ENCODE results near the gene PPP1R14D.

PPP1R14D gene

DNA sequence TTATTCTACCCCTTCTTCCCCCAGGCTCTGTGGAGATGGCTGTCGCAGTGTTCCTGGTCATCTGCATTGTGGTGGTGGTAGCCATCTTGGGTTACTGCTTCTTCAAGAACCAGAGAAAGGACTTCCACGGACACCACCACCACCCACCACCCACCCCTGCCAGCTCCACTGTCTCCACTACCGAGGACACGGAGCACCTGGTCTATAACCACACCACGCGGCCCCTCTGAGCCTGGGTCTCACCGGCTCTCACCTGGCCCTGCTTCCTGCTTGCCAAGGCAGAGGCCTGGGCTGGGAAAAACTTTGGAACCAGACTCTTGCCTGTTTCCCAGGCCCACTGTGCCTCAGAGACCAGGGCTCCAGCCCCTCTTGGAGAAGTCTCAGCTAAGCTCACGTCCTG, 28.2 kb upstream of the PPP1R14D start:
- Histone ChIP-seq H3K9ac (ENCODE audit: insufficient read length) (no peak overlapping the region), H3K27ac (no peak overlapping the region), H3K4me3 (no peak overlapping the region), H3K36me3 (ENCODE audit: insufficient read depth, low read length) (no peaks in the 10 kb centered on the region), H3K9me3 (ENCODE audit: low read depth, low read length) (no peaks in the 10 kb centered on the region)
- DNase-seq (ENCODE audit: low read depth, low spot score) = no peak
- TF ChIP-seq FOXP2 (optimal IDR thresholded peaks at IDR 0.05; ENCODE audit: control extremely low read depth, extremely low read length, insufficient read depth) (no peak), EZH2 (IDR thresholded peaks at IDR 0.05) (no peak), POLR2AphosphoS5 (IDR thresholded peaks at IDR 0.05; ENCODE audit: borderline replicate concordance, low read depth, low read length) (no peak)

DNA sequence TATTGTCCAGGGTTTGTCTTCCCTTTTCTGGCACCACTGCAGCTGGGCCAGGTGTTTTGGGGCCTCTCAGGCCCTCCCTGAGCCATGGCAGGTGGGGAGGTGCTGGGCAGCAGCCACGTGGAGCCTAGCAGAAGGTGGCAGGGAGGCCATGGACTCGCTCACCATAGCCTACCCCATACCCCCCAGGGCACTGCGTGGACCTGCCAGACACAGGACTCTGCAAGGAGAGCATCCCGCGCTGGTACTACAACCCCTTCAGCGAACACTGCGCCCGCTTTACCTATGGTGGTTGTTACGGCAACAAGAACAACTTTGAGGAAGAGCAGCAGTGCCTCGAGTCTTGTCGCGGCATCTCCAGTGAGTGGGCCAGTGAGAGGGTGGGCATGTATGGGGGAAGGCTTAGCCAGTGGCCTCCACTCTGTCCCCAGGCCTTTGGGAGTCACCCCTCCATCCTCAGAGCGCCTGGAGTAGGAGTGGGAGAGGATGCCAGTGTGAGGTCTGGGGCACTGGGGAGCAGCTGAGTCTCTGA, 27.3 kb upstream of the PPP1R14D start:
- no peak for DNase-seq (ENCODE audit: low read depth, low spot score)
- Histone ChIP-seq H3K9ac (ENCODE audit: insufficient read length) (no peak overlapping the region), H3K9me3 (ENCODE audit: low read depth, low read length) (no peaks in the 10 kb centered on the region), H3K4me3 (no peak overlapping the region), H3K36me3 (ENCODE audit: insufficient read depth, low read length) (no peaks in the 10 kb centered on the region), H3K27ac (no peak overlapping the region)
- TF ChIP-seq POLR2AphosphoS5 (IDR thresholded peaks at IDR 0.05; ENCODE audit: borderline replicate concordance, low read depth, low read length) (no peak), EZH2 (IDR thresholded peaks at IDR 0.05) (no peak), FOXP2 (optimal IDR thresholded peaks at IDR 0.05; ENCODE audit: control extremely low read depth, extremely low read length, insufficient read depth) (no peak)

GRCh38 chr15:40854161-40854560, 25.7 kb upstream of the PPP1R14D start:
- Histone ChIP-seq H3K27ac (no peak overlapping the region), H3K9ac (ENCODE audit: insufficient read length) (no peak overlapping the region), H3K9me3 (ENCODE audit: low read depth, low read length) (no peaks in the 10 kb centered on the region), H3K36me3 (ENCODE audit: insufficient read depth, low read length) (no peaks in the 10 kb centered on the region), H3K4me3 (no peak overlapping the region)
- DNase-seq (ENCODE audit: low read depth, low spot score) = no peak
- TF ChIP-seq FOXP2 (optimal IDR thresholded peaks at IDR 0.05; ENCODE audit: control extremely low read depth, extremely low read length, insufficient read depth) (no peak), POLR2AphosphoS5 (IDR thresholded peaks at IDR 0.05; ENCODE audit: borderline replicate concordance, low read depth, low read length) (no peak), EZH2 (IDR thresholded peaks at IDR 0.05) (no peak)

DNA sequence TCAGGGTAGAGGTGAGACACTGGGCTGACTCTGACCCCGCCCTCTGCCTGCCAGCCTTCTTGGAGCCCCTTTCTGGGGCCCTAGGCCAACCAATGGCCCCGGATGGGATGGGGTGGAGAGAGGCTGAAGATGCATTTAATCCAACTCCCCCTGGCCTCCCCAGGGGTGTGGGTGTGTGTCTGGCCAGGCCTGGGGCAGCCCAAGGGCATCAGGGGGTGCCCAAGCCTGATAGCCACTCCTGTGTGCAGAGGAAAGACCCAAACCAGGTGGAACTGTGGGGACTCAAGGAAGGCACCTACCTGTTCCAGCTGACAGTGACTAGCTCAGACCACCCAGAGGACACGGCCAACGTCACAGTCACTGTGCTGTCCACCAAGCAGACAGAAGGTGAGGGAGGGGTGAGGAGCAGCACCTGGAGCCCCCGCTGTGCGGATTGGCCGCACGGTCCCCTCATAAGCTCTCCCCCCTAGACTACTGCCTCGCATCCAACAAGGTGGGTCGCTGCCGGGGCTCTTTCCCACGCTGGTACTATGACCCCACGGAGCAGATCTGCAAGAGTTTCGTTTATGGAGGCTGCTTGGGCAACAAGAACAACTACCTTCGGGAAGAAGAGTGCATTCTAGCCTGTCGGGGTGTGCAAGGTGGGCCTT, 24.9 kb upstream of the PPP1R14D start:
- Histone ChIP-seq H3K9ac (ENCODE audit: insufficient read length) (no peak overlapping the region), H3K27ac (no peak overlapping the region), H3K9me3 (ENCODE audit: low read depth, low read length) (no peaks in the 10 kb centered on the region), H3K36me3 (ENCODE audit: insufficient read depth, low read length) (no peaks in the 10 kb centered on the region), H3K4me3 (no peak overlapping the region)
- no peak for DNase-seq (ENCODE audit: low read depth, low spot score)
- TF ChIP-seq EZH2 (IDR thresholded peaks at IDR 0.05) = no peak

GRCh38 chr15:40852529-40852928, 24.0 kb upstream of the PPP1R14D start:
- H3K27ac ChIP-seq = no peak overlapping the region
- no peak for DNase-seq (ENCODE audit: low read depth, low spot score)
- no peaks in the 10 kb centered on the region for H3K9me3 ChIP-seq (ENCODE audit: low read depth, low read length)
- H3K4me3 ChIP-seq = no peak overlapping the region
- H3K36me3 ChIP-seq (ENCODE audit: insufficient read depth, low read length) = no peaks in the 10 kb centered on the region
- no peak overlapping the region for H3K9ac ChIP-seq (ENCODE audit: insufficient read length)
- no peak for TF ChIP-seq POLR2AphosphoS5 (IDR thresholded peaks at IDR 0.05; ENCODE audit: borderline replicate concordance, low read depth, low read length)
- no peak for TF ChIP-seq EZH2 (IDR thresholded peaks at IDR 0.05)
- no peak for TF ChIP-seq FOXP2 (optimal IDR thresholded peaks at IDR 0.05; ENCODE audit: control extremely low read depth, extremely low read length, insufficient read depth)

GRCh38 chr15:40850576-40851112, 22.1 kb upstream of the PPP1R14D start:
- Histone ChIP-seq H3K4me3 (no peak overlapping the region), H3K9me3 (ENCODE audit: low read depth, low read length) (no peaks in the 10 kb centered on the region), H3K9ac (ENCODE audit: insufficient read length) (no peak overlapping the region), H3K27ac (no peak overlapping the region), H3K36me3 (ENCODE audit: insufficient read depth, low read length) (no peaks in the 10 kb centered on the region)
- no peak for DNase-seq (ENCODE audit: low read depth, low spot score)
- TF ChIP-seq POLR2AphosphoS5 (IDR thresholded peaks at IDR 0.05; ENCODE audit: borderline replicate concordance, low read depth, low read length) (no peak), EZH2 (IDR thresholded peaks at IDR 0.05) (no peak), FOXP2 (optimal IDR thresholded peaks at IDR 0.05; ENCODE audit: control extremely low read depth, extremely low read length, insufficient read depth) (no peak)

DNA sequence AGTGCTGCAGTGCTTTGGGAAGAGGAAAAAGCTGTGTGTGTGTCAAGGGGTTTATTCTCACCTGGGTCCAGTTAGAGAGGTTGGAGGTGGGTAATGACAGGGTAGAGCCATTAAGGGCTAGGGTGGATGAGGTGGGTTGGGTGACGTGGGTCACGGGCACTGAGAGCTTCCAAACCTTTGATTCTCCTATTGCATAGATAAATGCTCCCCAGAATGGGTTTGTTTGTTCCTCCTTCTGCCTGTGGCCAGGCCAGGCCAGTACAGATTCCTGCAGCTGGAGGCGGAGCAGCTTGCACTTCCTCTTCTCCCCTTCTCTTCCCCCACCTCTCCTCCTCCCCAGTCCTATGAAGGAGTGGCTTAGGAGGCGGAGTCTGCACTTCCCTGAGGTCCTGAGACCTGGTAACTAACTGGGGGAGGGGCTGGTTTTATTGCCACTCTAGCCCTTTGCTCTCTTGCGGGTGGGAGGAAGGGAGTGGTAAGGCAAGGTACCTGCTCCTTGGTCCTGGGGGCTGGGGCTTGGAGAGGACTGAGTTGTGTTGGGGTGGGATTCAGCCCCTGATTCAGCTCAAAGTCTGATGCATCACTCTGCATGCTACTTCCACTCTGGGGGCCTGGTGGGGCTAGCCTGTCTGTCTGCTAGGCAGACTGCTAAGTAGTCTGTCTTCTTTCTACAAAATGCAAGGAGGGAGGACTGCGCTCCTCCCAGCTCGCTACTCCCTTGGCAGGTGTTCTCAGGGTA, 18.9 kb upstream of the PPP1R14D start:
- DNase-seq (ENCODE audit: low read depth, low spot score) = no peak
- TF ChIP-seq EZH2 (IDR thresholded peaks at IDR 0.05) (no peak), POLR2AphosphoS5 (IDR thresholded peaks at IDR 0.05; ENCODE audit: borderline replicate concordance, low read depth, low read length) (no peak), FOXP2 (optimal IDR thresholded peaks at IDR 0.05; ENCODE audit: control extremely low read depth, extremely low read length, insufficient read depth) (no peak)

DNA sequence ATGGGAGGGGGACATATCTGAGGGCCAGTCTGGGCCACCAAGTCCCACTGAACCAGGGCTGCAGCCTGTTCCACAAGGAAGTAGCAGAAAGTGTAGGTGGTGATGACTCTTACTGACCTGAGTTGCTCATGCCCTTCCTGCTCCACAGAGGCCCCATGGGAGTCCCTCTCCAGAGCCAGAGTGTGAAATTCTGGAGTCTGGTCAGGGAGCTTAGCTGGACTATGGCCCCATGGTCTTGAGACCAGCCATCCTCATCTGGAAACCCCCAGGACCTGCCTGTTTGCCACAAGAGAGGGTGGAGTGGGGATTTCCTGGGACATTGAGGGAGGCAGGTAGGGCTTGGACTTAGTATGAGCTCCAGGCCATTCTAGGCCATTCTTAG, 18.3 kb upstream of the PPP1R14D start:
- H3K9ac ChIP-seq (ENCODE audit: insufficient read length) = no peak overlapping the region
- DNase-seq (ENCODE audit: low read depth, low spot score) = no peak
- no peak overlapping the region for H3K27ac ChIP-seq
- H3K9me3 ChIP-seq (ENCODE audit: low read depth, low read length) = no peaks in the 10 kb centered on the region
- peak overlapping the region; percentile 6 for H3K4me3 ChIP-seq
- TF ChIP-seq POLR2AphosphoS5 (IDR thresholded peaks at IDR 0.05; ENCODE audit: borderline replicate concordance, low read depth, low read length) (no peak), FOXP2 (optimal IDR thresholded peaks at IDR 0.05; ENCODE audit: control extremely low read depth, extremely low read length, insufficient read depth) (no peak), EZH2 (IDR thresholded peaks at IDR 0.05) (no peak)
- no peaks in the 10 kb centered on the region for H3K36me3 ChIP-seq (ENCODE audit: insufficient read depth, low read length)

More for the DNA sequence above, 18.9 kb upstream of the PPP1R14D start:
- H3K9me3 ChIP-seq (ENCODE audit: low read depth, low read length) = no peaks in the 10 kb centered on the region
- peak overlapping the region; percentile 6 for H3K4me3 ChIP-seq
- H3K27ac ChIP-seq = peak overlapping the region; percentile 37; the same call in 1 of the 2 replicates
- no peaks in the 10 kb centered on the region for H3K36me3 ChIP-seq (ENCODE audit: insufficient read depth, low read length)
- no peak overlapping the region for H3K9ac ChIP-seq (ENCODE audit: insufficient read length)

Measured in SK-N-MC (cell line).